IMR-90 (cell line): Measurements from ENCODE around the gene PGBD5. TPM values are rescaled to one million over a fixed set of nuclear protein-coding genes. Genes with fewer than 3 reads are reported as not detected.

Experiments used
- ATAC-seq: fragments of 200-7000 bp; cut with Tn5 transposase; 2 replicates; pipeline ENCODE4 v1.9.1; 2020; ENCODE audit warnings: low read depth, mild to moderate bottlenecking, moderate library complexity
- BruUV-seq: library from RNA; stranded (reverse); fragments of 400-500 nt; replicated peaks from 2 replicates; lab custom pipeline; 2021; lab: Mats Ljungman, UMichigan
- CTCF ChIA-PET: fragments of 300-600 bp; formaldehyde crosslinking; extraction: SDS; loops from one replicate; lab custom pipeline; 2021; ENCODE audit warnings: antibody characterized with exemption; lab: Yijun Ruan, JAX
- POLR2A ChIA-PET: fragments of 300-600 bp; sonication (Branson Sonifier 250); formaldehyde crosslinking; loops from one replicate; lab custom pipeline; 2022; ENCODE audit warnings: antibody characterized with exemption; ENCODE audit not compliant: unreplicated experiment; lab: Charles Lee
- DNase-seq: peaks from one replicate; pipeline ENCODE4 v3.0.0; 2013
- H2AFZ ChIP-seq: replicated peaks from 2 replicates; pipeline ENCODE3; 2013; ENCODE audit warnings: low read length, mild to moderate bottlenecking; ENCODE audit not compliant: poor library complexity
- H2AK5ac ChIP-seq: 2 replicates; pipeline ENCODE4 v1.6.1; 2013; ENCODE audit warnings: low read depth, low read length, inconsistent platforms
- H2AK9ac ChIP-seq: replicated peaks from 2 replicates; pipeline ENCODE3; 2013; ENCODE audit warnings: mild to moderate bottlenecking, low read depth, low read length, moderate library complexity; ENCODE audit not compliant: poor library complexity
- H2BK120ac ChIP-seq: 2 replicates; pipeline ENCODE4 v1.6.1; 2013; ENCODE audit warnings: low read depth, low read length, inconsistent platforms
- H2BK15ac ChIP-seq: 3 replicates; pipeline ENCODE4 v1.6.1; 2013; ENCODE audit warnings: low read depth, low read length, inconsistent platforms
- H2BK20ac ChIP-seq: 2 replicates; pipeline ENCODE4 v1.6.1; 2013; ENCODE audit warnings: low read depth, mild to moderate bottlenecking, inconsistent platforms, low read length, moderate library complexity
- H2BK5ac ChIP-seq: 2 replicates; pipeline ENCODE4 v1.6.1; 2013; ENCODE audit warnings: mild to moderate bottlenecking, low read depth, low read length, inconsistent platforms; ENCODE audit not compliant: poor library complexity, severe bottlenecking
- H3K14ac ChIP-seq: replicated peaks from 2 replicates; pipeline ENCODE4 v1.6.1; 2013; ENCODE audit warnings: low read depth, low read length, inconsistent platforms
- H3K18ac ChIP-seq: 2 replicates; pipeline ENCODE4 v1.6.1; 2013; ENCODE audit warnings: low read depth, low read length, control low read depth
- H3K23ac ChIP-seq: 2 replicates; pipeline ENCODE4 v1.6.1; 2013; ENCODE audit warnings: low read depth, low read length, inconsistent platforms
- H3K27ac ChIP-seq: 2 replicates; pipeline ENCODE4 v1.5.1; 2013; ENCODE audit warnings: mild to moderate bottlenecking, control low read depth, low read length; ENCODE audit not compliant: insufficient read depth
- H3K27me3 ChIP-seq: 2 replicates; pipeline ENCODE4 v1.6.1; 2013; ENCODE audit warnings: low read length; ENCODE audit not compliant: control insufficient read depth, insufficient read depth
- H3K36me3 ChIP-seq: 2 replicates; pipeline ENCODE4 v1.6.1; 2013; ENCODE audit warnings: low read length, mixed read lengths; ENCODE audit not compliant: control insufficient read depth, insufficient read depth
- H3K4ac ChIP-seq: 2 replicates; pipeline ENCODE4 v1.6.1; 2013; ENCODE audit warnings: low read depth, low read length, inconsistent platforms
- H3K4me1 ChIP-seq: 2 replicates; pipeline ENCODE4 v1.6.1; 2013; ENCODE audit warnings: low read length, mixed read lengths; ENCODE audit not compliant: control insufficient read depth, insufficient read depth
- H3K4me2 ChIP-seq: 2 replicates; pipeline ENCODE4 v1.6.1; 2013; ENCODE audit warnings: low read depth, mild to moderate bottlenecking, control low read depth, low read length, moderate library complexity
- H3K4me3 ChIP-seq: 2 replicates; pipeline ENCODE4 v1.5.1; 2013; ENCODE audit warnings: low read depth, mild to moderate bottlenecking, control low read depth, low read length, moderate library complexity; ENCODE audit not compliant: insufficient read depth
- H3K56ac ChIP-seq: 2 replicates; pipeline ENCODE4 v1.6.1; 2013; ENCODE audit warnings: low read length, inconsistent platforms; ENCODE audit not compliant: insufficient read depth; ENCODE audit errors: extremely low read depth
- H3K79me1 ChIP-seq, 2 experiments: 2 replicates each; pipeline ENCODE4 v1.6.1; 2013; ENCODE audit warnings: low read length in 2 of 2, inconsistent platforms in 1 of 2, low read depth in 1 of 2
- H3K9ac ChIP-seq: 2 replicates; pipeline ENCODE4 v1.6.1; 2013; ENCODE audit warnings: low read depth, low read length, control low read depth
- H3K9me1 ChIP-seq: 2 replicates; pipeline ENCODE4 v1.6.1; 2013; ENCODE audit warnings: low read length, inconsistent platforms; ENCODE audit not compliant: insufficient read depth
- H3K9me3 ChIP-seq: 2 replicates; pipeline ENCODE4 v1.6.1; 2013; ENCODE audit warnings: low read length; ENCODE audit not compliant: control insufficient read depth, insufficient read depth
- H4K20me1 ChIP-seq: 2 replicates; pipeline ENCODE4 v1.6.1; 2013; ENCODE audit warnings: low read length, inconsistent platforms; ENCODE audit not compliant: insufficient read depth
- H4K5ac ChIP-seq: 2 replicates; pipeline ENCODE4 v1.6.1; 2013; ENCODE audit warnings: mild to moderate bottlenecking, low read depth, low read length, control low read depth
- H4K8ac ChIP-seq, 2 experiments: 2 replicates each; pipeline ENCODE4 v1.6.1; 2013; ENCODE audit warnings: low read depth in 2 of 2, low read length in 2 of 2, control low read depth in 1 of 2, inconsistent platforms in 1 of 2
- H4K91ac ChIP-seq: 2 replicates; pipeline ENCODE4 v1.6.1; 2013; ENCODE audit warnings: low read depth, low read length, inconsistent platforms; ENCODE audit not compliant: insufficient read depth
- CHD1 ChIP-seq: IDR thresholded peaks from 2 replicates; pipeline ENCODE4 v1.6.1; 2012; ENCODE audit warnings: low read depth, low read length, improper control_type of control experiment
- WGBS, 2 experiments: methylation state at CpG; one replicate each; pipeline versions ENCODE4 v1.1.5 to v1.1.7; 2013; ENCODE audit warnings: missing lambda C conversion rate in 2 of 2; ENCODE audit not compliant: insufficient read length in 1 of 2; ENCODE audit errors: extremely low coverage in 2 of 2; 5-methylcytosine and 5-hydroxymethylcytosine counted together
- dilution Hi-C: fragments of 300-500 bp; cut with HindIII; formaldehyde crosslinking; loops from one replicate; pipeline ENCODE4 v1.14.3; 2018; ENCODE audit warnings: low sequenced_read_pairs; ENCODE audit not compliant: unreplicated experiment
- in situ Hi-C: fragments of 300-500 bp; cut with MboI; formaldehyde crosslinking; loops from 3 replicates; pipeline ENCODE4 v1.14.3; 2019; ENCODE audit warnings: low sequenced_read_pairs, inconsistent platforms, mixed read lengths
- intact Hi-C: fragments of 100-400 bp; cut with micrococcal nuclease; formaldehyde crosslinking; loops from 2 replicates; pipeline ENCODE4 v1.10.0; 2022
- polyA plus RNA-seq, 3 experiments: library from polyadenylated mRNA; depleted of rRNA; stranded (reverse); fragments of >200 nt; gene quantifications; 2 replicates each; pipeline ENCODE4 v1.2.3, GENCODE V29; 2012; ENCODE audit warnings: low replicate concordance in 1 of 3
- total RNA-seq: library from RNA; depleted of rRNA; stranded (reverse); fragments of >200 nt; gene quantifications from 2 replicates; pipeline ENCODE4 v1.2.3, GENCODE V29; 2012

Gene PGBD5
- total and polyA plus RNA-seq, 2 of the 4 experiments (the other 2 are of a cell fraction): 0.18 to 0.36 TPM

- Histone ChIP-seq H3K4me2 (no peak overlapping the region), H3K23ac (no peak overlapping the region), H4K8ac (no peak overlapping the region), H2BK120ac (no peak overlapping the region), H2AFZ (no peak overlapping the region), H3K27ac (no peak overlapping the region), H2BK20ac (no peak overlapping the region), H3K79me1 (no peaks in the 10 kb centered on the region; a peak in 2 of 4 replicates), H3K9ac (no peak overlapping the region), H3K4ac (no peak overlapping the region), H2BK15ac (no peak overlapping the region), H2BK5ac (no peak overlapping the region), H3K4me1 (no peaks in the 10 kb centered on the region), H2AK9ac (peak overlapping the region; percentile 31), H3K36me3 (peaks cover 48% of the 10 kb centered on the region), H3K56ac (no peak overlapping the region), H3K14ac (no peak overlapping the region), H4K91ac (no peak overlapping the region), H4K20me1 (no peaks in the 10 kb centered on the region), H3K18ac (no peak overlapping the region), H3K9me1 (no peaks in the 10 kb centered on the region), H3K9me3 (no peaks in the 10 kb centered on the region), H3K27me3 (no peaks in the 10 kb centered on the region), H2AK5ac (no peak overlapping the region), H3K4me3 (no peak overlapping the region), H4K5ac (no peak overlapping the region)
- dilution Hi-C loops (no loop called here), in situ Hi-C loops (no loop called here), intact Hi-C loops (no loop called here)
- CTCF ChIA-PET: no interaction called here
- TF ChIP-seq CHD1: no peak
- 85% methylated on average over 5 of the region's 15 CpGs; no CpG with 5 or more reads in 1 of the 2 experiments for WGBS, 2 experiments
- ATAC-seq: no peak
- BruUV-seq: no TSS peak
- POLR2A ChIA-PET: no interaction called here
- DNase-seq: no peak
These were observed 148.7 kb downstream of the PGBD5 start for GRCh38 chr1:230277201-230278025.
